HG03342 (cell line): ENCODE measurements around the gene ACSF3.
A peak's percentile ranks its signal among the peaks of the same experiment; 100 is the strongest.

Source experiments
- ATAC-seq: cut with Tn5 transposase; IDR thresholded peaks from one replicate; pipeline ENCODE4 v1.9.1; 2021; ENCODE audit warnings: mild to moderate bottlenecking, moderate library complexity; ENCODE audit not compliant: unreplicated experiment

The ACSF3 gene

GRCh38 chr16:89171216-89172170 lies 77.8 kb downstream of the ACSF3 start, which contains the start of gene CDH15:
Gene CDH15 (plus strand): TSS chr16:89171748. CDS start chr16:89171832, 84 bp downstream.
- peak; percentile 80 for ATAC-seq

- ATAC-seq, result no peak
Observed at GRCh38 chr16:89172171-89172527, 78.5 kb downstream of the ACSF3 start.

GRCh38 chr16:89172528-89173173 lies 79.0 kb downstream of the ACSF3 start:
- ATAC-seq, result no peak

GRCh38 chr16:89173174-89173921 lies 79.7 kb downstream of the ACSF3 start:
- ATAC-seq, result no peak

GRCh38 chr16:89174055-89174827 lies 80.6 kb downstream of the ACSF3 start:
- ATAC-seq, result no peak

- ATAC-seq, result no peak
Observed at GRCh38 chr16:89174877-89175276, 81.2 kb downstream of the ACSF3 start.

- ATAC-seq, result no peak
Observed at GRCh38 chr16:89175280-89176146, 81.9 kb downstream of the ACSF3 start.

- ATAC-seq, result no peak
Observed at GRCh38 chr16:89176147-89176690, 82.6 kb downstream of the ACSF3 start.

GRCh38 chr16:89176717-89177116 lies 83.1 kb downstream of the ACSF3 start:
- no peak for ATAC-seq

- no peak for ATAC-seq
Observed at GRCh38 chr16:89177501-89177900, 83.8 kb downstream of the ACSF3 start.

GRCh38 chr16:89178453-89179147 lies 84.9 kb downstream of the ACSF3 start:
- ATAC-seq, result no peak

GRCh38 chr16:89179148-89179484 lies 85.5 kb downstream of the ACSF3 start:
- no peak for ATAC-seq

GRCh38 chr16:89179656-89180315 lies 86.1 kb downstream of the ACSF3 start:
- no peak for ATAC-seq

GRCh38 chr16:89183463-89183862 lies 89.8 kb downstream of the ACSF3 start:
- no peak for ATAC-seq

GRCh38 chr16:89183975-89184676 lies 90.5 kb downstream of the ACSF3 start:
- no peak for ATAC-seq

GRCh38 chr16:89184677-89184932 lies 91.0 kb downstream of the ACSF3 start:
- no peak for ATAC-seq

- no peak for ATAC-seq
Observed at GRCh38 chr16:89184933-89185794, 91.5 kb downstream of the ACSF3 start.
